GM19238 (cell line): ENCODE data around the gene RPP40.
"Not testable (repeated sequence)": the region's sequence is repeated elsewhere in the genome, so short reads cannot be mapped to it uniquely, and the experiment has no call there.

Experiments
- DNase-seq: peaks from one replicate; pipeline ENCODE4 v3.0.0; 2011; ENCODE audit warnings: low spot score; ENCODE audit not compliant: insufficient read length

Gene RPP40, protein sequence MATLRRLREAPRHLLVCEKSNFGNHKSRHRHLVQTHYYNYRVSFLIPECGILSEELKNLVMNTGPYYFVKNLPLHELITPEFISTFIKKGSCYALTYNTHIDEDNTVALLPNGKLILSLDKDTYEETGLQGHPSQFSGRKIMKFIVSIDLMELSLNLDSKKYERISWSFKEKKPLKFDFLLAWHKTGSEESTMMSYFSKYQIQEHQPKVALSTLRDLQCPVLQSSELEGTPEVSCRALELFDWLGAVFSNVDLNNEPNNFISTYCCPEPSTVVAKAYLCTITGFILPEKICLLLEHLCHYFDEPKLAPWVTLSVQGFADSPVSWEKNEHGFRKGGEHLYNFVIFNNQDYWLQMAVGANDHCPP

DNA sequence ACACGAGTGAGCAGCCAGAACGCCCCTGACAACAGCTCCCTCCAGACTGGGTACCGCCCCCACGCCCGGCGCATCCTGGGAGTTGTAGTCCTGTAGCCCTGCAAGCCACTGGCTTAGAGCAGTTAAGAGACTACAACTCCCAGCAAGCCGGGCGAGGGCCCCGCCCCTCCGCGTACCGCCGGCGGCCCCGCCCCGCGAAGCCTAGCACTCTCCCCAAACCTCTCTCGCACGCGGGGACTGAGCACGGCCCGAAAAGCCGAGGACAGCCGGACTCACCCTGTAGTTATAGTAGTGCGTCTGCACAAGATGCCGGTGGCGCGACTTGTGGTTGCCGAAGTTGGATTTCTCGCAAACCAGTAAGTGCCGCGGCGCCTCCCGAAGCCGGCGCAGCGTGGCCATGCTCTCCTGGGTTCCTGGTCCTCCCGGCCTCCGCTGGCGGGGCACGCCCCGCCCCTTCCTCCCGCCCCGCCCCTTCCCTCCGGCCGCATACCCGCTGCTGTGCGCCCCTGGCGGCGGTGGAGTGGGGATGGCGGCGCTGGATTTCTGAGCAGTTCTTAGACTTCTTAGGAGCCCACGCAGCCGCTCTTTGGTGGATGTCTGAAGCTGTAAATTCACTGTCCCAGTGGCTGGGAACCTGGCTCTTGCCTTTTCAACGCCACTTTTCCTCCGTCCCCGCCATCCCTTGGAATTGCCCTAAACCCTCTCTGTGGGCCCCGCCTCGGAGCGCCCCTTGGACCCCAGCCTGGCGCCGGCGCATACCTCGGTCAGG, at the start of gene RPP40:
RPP40 (minus strand) TSS at position 434 of the 769 bp plus-strand sequence; CDS start at position 399, 35 bp downstream.
- peak; percentile 87 for DNase-seq

DNA sequence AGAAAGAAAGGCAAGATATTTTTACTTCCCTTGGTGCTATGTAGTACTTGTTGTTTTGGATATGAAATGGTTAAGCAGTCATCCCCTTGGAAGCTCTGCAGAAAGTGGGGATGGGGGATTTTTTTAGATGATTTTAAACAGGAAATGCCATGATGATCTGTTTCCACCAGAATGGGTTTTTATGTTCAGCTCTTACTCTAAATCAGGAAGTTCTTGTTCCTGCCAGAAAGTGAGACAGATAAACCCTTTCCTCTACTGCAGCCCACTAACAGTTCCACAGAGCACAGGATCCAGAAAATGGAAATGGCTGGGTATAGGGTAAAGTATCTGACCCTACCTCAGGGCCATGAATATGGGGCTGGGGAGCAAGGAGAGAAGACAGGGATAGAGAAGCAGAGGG, 49.2 kb upstream of the RPP40 start:
- no peak for DNase-seq

DNA sequence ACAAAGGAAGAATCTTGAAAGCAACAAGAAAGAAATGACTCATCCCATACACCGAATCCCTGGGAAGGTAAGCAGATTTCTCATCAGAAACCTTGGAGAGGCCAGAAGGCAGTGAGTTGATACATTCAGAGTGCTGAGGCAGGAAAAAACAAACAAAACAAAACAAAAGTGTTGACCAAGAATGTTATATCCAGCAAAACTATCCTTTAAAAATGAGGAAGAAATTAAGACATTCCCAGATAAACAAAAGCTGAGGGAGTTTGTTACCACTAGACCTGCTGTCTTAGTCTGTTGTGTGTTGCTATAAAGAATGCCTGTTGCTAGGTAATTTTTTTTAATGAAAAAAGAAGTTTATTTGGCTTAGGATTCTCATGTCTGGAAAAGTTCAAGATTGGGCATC, 47.6 kb upstream of the RPP40 start:
- DNase-seq, result no peak

DNA sequence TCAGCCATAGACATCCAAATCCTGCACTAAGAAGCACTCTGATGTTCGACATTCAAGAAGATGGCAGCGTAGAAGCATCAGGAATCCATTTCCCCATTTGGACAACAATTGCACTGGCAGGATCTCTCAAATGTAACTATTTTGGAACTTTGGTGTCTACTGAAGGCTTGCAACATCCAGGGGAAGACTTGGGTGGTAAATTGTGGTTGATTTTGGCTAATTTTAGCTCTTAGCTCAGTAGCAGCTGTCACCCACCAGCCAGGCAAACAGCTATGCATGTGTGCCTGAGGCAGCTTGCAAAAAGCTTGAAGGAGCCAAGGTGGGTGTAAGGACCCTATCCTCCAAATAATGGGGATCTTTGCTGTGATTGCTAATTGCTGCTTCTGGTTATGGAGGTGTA, 46.2 kb upstream of the RPP40 start:
- no peak for DNase-seq

DNA sequence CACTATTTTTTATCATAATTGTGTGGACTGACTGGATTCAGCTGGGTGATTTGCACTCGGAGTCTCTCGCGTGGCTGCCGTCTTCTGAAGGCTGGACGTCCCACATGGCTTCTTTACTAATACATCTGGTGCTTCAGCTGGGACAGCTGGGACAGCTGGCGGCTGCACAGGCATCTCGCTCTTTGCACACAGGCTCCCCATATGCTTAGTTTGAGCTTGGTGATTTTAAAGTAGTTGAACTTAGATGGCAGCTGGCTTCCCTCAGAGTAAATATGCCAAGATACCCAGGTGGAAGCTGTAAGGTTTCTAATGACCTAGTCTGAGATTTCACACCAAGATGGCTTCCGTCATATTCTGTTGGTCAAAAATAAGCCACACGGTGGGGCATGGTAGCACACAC, 42.6 kb upstream of the RPP40 start:
- no peak for DNase-seq

DNA sequence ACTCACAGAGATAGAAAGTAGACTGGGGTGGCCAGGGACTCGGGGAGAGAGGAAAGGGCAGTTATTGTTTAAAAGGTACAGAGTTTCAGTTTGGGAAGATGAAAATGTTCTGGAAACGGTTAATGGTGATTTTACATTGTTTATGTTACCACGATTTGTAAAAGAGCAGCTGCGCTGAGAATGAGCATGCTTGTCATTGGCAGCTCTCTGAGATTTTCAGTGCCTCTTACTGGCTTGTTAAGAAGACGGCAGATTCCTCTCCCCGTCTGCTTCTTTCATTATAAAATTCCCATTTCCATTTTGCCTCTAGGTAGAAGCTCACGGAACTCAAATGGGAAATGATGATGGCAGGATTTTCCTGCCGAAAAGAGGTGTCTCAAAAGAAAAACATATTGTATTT, 41.6 kb upstream of the RPP40 start:
- no peak for DNase-seq

DNA sequence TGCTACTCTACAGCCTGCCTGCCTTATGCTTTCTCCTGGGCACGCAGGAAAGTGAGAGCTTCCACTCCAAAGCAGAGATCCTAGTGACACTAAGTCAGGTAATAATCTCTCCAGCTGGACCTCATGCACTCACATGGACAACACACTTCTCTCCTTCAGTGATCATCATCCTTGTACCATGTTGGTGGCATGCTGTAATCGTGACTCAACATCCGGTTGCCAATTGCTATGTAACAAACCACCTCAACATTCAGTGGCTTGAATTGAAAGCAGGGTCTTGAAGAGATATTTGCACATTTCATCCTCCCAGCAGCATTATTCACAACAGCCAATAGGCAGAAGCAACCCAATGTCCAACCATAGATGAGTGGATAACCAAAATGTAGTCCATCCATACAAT, 41.0 kb upstream of the RPP40 start:
- no peak for DNase-seq

DNA sequence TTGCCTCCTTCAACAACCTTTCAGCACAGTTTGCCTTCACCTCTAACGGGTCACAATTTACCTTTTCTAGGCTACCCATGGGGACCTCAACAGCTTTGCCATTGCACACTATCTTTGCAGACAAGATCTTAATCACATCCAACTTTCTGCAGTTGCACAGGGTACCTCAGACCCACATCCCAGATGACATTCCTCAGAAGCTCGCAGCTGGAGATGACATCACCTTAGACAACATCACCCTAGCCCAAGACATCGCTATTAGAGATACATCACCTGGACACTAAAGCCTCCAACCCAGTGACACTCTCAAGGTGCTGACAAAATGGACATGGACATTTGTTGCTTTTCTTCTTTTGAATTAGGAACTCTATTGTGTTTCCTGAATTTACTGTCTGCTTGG, 38.6 kb upstream of the RPP40 start:
- DNase-seq, result no peak

DNA sequence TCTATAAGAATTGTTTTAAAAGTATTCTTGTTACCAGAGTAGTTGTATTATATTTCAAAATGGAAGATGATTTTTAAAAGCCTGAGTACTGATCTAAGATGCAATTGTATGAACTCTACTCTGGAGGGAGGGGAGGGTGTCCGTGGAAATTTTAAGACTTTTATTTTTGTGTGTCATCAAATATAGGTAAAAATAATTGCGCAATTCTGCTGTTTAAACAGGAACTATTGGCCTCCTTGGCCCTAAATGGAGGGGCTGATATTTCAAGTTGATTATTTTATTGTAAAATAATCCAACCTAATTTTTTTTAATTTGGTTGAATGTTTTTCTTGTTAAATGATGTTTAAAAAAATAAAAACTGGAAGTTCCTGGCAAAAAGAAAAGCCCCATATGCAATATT, 38.1 kb upstream of the RPP40 start:
- no peak for DNase-seq

DNA sequence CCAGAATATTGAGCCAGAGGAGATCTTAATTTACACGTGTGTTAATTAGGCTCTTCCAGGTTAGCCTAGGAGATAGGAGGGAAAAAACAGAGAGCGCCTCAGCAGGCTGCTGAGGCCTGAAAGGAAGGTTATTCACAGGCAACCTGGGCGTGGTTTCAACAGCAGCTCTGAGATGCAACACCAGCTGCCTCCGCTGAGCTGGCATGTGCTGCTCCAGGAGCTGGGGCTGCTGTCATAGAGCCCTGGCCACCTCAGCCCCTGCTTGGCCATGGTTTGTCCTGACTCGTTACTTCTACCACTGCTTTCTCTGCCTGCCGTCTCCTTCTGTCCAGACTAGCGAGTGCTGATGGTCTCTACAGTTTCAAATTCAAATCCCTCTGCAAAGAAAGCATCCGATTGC, 32.4 kb upstream of the RPP40 start:
- DNase-seq, result no peak

DNA sequence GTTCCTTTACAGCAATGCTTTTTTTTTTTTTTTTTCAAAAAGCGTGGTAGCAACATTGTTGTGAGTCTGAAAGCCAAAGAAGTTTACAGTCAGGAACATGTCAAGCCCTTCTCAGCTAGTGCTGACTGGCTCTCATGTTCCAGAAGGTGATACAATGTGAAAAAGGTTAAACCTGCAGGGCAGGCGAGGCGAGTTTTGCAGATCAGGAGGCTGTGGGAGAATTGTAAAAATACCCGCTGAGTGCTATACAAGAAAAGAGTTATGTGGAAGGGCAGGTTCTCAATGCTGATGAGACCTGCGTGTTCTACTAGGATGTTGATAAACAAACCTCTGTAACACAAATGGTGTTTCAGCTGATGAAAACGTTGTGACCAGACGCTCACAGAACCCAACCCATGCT, 30.9 kb upstream of the RPP40 start:
- DNase-seq, result no peak

DNA sequence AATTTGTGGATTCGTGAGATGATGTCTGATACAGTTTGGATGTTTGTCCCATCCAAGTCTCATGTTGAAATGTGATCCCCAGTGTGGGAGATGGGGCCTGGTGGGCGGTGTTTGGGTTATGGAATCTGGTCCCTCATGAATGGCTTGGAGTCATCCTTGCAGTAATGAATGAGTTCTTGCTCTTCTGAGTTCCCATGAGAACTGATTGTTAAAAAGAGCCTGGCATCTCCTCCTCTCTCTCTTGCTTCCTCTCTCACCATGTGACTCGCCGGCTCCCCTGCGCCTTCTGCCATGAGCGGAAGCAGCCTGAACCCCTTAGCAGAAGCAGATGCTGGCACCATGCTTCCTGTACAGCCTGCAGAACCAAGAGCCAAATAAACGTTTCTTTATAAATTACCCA, 30.5 kb upstream of the RPP40 start:
- no peak for DNase-seq

DNA sequence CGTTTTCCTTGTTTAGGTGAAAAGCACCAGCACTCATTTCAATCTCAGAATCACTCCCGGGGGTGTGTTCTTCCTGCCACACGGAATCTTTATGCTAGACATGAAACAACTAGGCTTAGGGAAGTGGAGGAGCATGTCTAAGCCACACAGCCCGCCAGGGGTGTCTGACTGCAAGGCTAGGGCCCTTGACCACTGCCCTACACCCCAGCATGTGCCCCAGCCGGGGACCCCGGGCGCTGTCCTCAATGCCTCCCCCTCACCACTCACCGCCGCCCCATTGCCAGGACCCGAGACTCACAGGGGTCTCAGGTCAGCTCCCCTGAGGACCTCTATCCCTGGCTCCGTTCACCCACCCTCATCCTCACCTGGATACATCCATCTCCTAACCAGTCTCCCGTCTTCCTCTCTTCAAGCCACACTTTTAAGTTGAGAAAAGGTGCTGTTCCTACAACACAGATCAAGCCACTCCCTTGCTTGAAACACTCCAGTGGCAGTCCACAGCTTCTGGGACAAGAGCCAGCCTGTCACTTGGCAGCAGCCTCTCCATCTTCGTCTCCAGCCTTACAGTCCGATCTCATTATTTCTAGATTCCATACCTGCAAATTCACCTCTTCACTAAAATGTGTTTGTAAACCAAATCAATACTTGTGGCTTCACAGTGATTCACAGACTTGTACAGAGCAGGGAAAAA, 29.5 kb upstream of the RPP40 start:
- DNase-seq, result not testable (repeated sequence)

DNA sequence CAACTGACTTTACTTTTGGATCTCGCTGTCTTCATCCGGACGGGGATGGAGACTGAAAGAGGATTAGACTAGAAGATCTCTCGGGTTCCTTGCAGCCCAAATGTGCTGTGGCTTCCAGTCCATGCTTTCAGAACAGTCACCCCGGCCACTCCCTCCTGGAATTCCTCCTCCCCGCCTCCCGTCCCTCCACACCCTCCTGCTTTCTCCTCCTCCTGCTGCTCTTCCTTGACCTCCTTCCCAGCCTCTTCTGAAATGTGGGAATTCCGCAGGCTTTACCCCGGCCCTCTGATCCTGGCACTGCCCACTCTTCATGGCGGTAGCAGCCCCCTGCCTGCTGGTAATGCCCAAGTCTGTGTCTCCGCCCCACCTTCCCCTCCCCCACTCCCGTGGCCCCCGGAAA, 28.9 kb upstream of the RPP40 start:
- DNase-seq, result not testable (repeated sequence)

DNA sequence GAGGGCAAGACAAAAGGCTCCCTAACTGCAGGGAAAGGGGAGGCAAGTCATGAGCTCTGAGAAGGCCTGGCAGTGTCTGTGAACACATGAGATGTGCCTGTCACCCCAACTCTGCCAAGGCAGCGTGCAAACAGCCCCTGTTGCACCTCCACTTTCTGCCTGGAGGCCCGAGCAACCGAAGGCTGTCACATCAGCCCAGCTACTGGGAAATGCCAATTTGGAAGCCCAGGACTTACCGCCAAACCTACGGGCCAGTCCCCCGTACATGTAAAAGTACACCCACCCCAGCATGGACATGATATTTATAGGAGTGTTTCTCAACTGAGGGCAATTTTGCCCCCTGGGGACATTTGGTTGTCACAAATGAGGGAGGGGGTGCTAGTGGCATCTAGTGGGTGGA, 27.3 kb upstream of the RPP40 start:
- no peak for DNase-seq

DNA sequence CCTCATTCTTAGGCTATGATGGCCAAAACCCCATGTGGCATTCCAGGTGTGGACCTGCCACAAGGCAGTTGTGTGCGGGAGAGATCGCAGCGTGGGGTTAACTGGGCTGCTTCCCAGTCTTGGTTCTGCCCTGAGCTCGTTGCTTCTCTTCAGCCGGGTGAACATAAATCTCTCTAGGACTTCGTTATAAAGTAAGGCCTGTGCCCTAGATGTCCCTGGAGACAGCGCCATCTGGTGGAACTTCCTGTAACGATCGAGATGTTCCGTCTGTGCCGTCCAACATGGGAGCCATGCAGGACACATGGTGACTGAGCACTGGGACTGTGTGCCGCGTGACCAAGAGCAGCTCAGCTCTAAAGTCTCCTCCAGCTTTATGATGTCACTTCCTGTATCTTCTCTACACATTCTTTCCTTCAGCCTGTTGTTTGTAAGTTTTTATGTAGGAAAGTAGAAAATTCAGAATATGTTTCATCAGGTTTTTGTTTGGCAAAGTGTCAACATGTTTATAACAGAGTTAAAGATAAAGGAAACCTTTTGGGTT, 26.8 kb upstream of the RPP40 start:
- peak; percentile 57 for DNase-seq

DNA sequence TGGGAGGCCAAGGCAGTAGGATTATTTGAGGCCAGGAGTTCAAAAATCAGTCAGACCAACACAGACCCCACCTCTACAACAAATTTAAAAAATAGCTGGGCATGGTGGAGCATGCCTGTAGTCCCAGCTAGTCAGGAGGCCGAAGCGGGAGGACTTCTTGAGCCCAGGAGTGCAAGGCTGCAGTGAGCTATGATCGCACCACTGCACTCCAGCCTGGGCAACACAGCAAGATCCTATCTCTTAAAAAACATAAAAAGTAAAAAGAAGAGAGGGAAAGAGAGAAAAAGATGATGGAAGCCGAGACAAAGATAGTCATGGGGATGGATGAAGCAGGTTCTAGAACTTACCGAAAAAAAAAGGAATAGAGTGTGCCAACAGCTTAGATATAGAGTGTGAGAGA, 25.8 kb upstream of the RPP40 start:
- no peak for DNase-seq

DNA sequence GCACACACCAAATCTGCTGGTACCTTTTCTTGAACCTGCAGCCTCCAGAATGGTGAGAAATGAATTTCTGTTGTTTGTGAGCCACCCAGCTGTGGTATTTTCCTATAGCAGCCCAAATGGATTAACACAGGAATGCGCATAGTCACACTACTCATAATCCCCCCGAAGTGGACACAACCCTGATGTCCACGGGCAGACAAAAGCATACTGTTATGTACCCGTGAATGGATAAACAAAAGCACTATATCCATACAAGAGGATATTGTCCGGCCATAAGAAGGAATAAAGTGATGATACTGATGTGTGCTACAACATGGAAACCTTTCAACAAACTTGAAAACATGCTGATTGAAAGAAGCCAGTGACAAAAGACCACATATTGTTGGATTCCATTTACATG, 25.1 kb upstream of the RPP40 start:
- no peak for DNase-seq

DNA sequence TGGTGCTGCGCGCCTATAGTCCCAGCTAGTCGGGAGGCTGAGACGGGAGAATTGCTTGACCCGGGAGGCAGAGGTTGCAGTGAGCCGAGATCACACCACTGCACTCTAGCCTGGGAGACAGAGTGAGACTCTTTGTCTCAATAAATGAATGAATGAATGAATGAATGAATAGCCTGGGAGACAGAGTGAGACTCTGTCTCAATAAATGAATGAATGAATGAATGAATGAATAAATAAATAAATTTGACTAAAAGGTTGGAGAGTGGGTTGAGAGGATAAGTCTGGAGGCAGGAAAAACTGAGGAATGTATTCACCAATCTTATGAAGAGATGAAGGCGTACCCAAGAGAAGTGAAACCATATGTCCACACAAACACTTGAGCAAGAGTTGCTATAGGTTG, 24.5 kb upstream of the RPP40 start:
- DNase-seq, result no peak

DNA sequence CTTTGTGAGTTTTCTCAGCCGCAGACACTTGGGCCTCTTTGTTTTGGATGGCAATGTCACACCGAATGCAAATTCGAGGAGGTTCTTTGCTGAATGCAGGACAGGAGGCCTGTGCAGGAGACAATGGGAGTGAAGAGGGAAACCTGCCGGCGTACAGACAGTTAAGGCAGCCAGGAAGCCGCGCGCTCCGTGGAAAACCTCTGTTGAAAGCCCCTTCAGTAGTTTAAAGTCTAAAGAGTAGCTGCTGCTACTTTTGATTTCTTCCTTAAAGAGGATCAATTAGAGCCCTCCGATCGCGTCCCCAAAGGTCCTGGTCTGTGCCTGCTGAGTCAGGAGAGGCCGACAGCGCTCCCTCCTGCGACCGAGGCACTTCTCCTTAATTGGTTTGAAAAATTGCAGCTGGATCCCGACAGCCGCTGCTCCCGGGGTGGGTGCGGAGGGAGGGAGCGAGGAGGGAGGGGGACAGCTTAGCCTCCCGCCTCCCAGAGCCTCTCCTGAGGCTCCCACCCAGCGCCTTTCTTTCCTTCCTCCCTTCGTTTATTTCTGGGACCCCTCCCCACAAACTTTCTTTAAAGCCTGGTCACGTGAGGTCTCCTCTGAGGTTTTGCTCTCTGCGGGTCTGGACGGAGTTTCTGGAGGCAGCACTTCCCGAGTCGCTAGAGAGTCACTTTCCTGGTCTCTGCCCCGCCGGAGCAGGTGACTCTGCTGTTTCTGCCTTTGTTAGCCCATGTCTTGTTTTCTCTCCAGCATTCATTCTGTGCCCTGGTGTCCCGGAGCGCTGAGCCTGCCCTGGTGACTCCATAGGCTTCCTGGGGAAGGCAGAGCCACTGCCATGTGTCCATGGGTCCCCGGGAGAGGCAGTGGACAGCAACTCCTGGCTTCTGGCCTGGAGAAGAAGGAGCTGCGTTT, 22.3 kb upstream of the RPP40 start:
- no peak for DNase-seq

DNA sequence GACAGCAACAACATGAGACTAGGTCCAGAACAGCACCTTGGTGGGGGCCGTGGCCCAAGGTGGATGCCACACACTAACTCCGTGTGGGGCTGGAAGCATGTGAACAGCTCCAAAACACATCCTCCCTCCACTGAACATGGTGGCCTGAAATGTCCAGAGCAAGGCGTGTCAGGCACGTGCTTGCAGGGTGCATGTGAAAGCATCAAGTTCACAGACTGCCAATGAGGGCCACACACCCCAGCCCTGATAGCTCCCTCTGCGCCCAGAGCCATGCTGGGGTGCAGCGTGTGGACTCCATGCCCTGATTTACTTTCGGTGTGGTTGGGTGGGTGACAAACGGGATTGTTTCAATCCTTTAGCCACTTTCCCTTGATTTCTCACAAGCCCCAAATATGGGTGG, 20.1 kb upstream of the RPP40 start:
- no peak for DNase-seq
